Stomach (tissue), 19 donors: Measurements from ENCODE around the gene CFHR2. TPM values are rescaled to one million over a fixed set of nuclear protein-coding genes. Genes with fewer than 3 reads are reported as not detected.
A peak's percentile ranks its signal among the peaks of the same experiment; 100 is the strongest.
"Not testable (repeated sequence)": the region's sequence is repeated elsewhere in the genome, so short reads cannot be mapped to it uniquely, and the experiment has no call there.

ENCODE experiments used
- DNase-seq, 2 donors: peaks; one replicate each; pipeline versions ENCODE4 v3.0.0 to v3.0.0-alpha.2; 2013 to 2019
- H3K27ac ChIP-seq, 5 donors: fragments of 200-600 bp in 4 of 5; sonication (generic) in 4 of 5; one replicate each; pipeline ENCODE4 v1.5.1; 2013 to 2019; ENCODE audit warnings: mild to moderate bottlenecking in 1 of 5, moderate library complexity in 1 of 5
- H3K27me3 ChIP-seq, 3 donors: fragments of 200-600 bp; sonication (generic); one replicate each; pipeline ENCODE4 v1.5.1; 2017 to 2019; ENCODE audit warnings: mixed run types in 1 of 3
- H3K36me3 ChIP-seq, 4 donors: fragments of 200-600 bp; sonication (generic); 1 replicate in 3 of 4; 2 replicates in 1 of 4; pipeline ENCODE4 v1.5.1; 2016 to 2019
- H3K4me1 ChIP-seq, 4 donors: fragments of 200-600 bp; sonication (generic); one replicate each; pipeline ENCODE4 v1.5.1; 2016 to 2019
- H3K4me3 ChIP-seq, 4 donors: fragments of 200-600 bp; sonication (generic) in 3 of 4; one replicate each; pipeline ENCODE4 v1.5.1; 2016 to 2019; ENCODE audit warnings: mild to moderate bottlenecking in 1 of 4
- H3K9me3 ChIP-seq, 4 donors: fragments of 200-600 bp; sonication (generic); one replicate each; pipeline ENCODE4 v1.5.1; 2016 to 2019
- EP300 ChIP-seq: sonication (generic); formaldehyde crosslinking; IDR thresholded peaks from one replicate; pipeline ENCODE4 v1.6.1; 2017; ENCODE audit warnings: antibody characterized with exemption
- POLR2A ChIP-seq, 4 donors: fragments of 450-650 bp; IDR thresholded peaks; one replicate each; pipeline ENCODE4 v1.6.1; 2016; ENCODE audit warnings: antibody characterized with exemption in 4 of 4, control low read depth in 2 of 4, mild to moderate bottlenecking in 1 of 4, moderate library complexity in 1 of 4
- POLR2AphosphoS5 ChIP-seq, 3 donors: sonication (generic); formaldehyde crosslinking; IDR thresholded peaks; one replicate each; pipeline ENCODE4 v1.6.1; 2016; ENCODE audit warnings: antibody characterized with exemption in 3 of 3
- WGBS, 5 donors: extraction: QIAGEN DNeasy Blood & Tissue Kit in 3 of 5; methylation state at CpG; one replicate each; pipeline versions ENCODE4 v1.1.5 to v1.1.7; 2013 to 2018; 5-methylcytosine and 5-hydroxymethylcytosine counted together
- intact Hi-C: fragments of 100-400 bp; cut with DNase I; formaldehyde crosslinking; loops from one replicate; pipeline ENCODE4 v1.15.1; 2023; ENCODE audit warnings: low total_unique reads
- long read RNA-seq, 10 donors: transcript quantifications; one replicate each; lab custom pipeline, GENCODE V29; 2026
- polyA plus RNA-seq, 3 donors: library from polyadenylated mRNA; stranded (reverse); fragments of 200-250 nt; gene quantifications; one replicate each; pipeline ENCODE4 v1.2.3, GENCODE V29; 2013
- total RNA-seq, 5 donors: library from RNA; depleted of rRNA; stranded (reverse); fragments of >200 nt; gene quantifications; one replicate each; pipeline versions ENCODE4 v1.1.0 to v1.2.3, GENCODE V29; 2014 to 2016
- TF ChIP-seq, protein P1 (sequence below), 7 experiments: fragments of 450-650 bp in 4 of 7; fragments of 200-600 bp in 3 of 7; sonication (generic) in 3 of 7; IDR thresholded peaks; one replicate each; pipeline ENCODE4 v1.5.1; 2016 to 2019; ENCODE audit warnings: antibody characterized with exemption in 7 of 7, control low read depth in 2 of 7, mild to moderate bottlenecking in 1 of 7
- donor health status: healthy with polysubstance abuse.
- donor health status: Bipolar disorder and iron deficiency.
- donor health status: healthy.

CFHR2 gene
- not detected for total RNA-seq
- polyA plus RNA-seq, result not detected
- long read RNA-seq, donor 1, result 0 reads
- long read RNA-seq, donor 2, result 0 reads
- long read RNA-seq, donor 3, result 0 reads
- long read RNA-seq, donor 4, result 0 reads
- long read RNA-seq, donor 5, result 0 reads
- long read RNA-seq, donor 6, result 0 reads
- long read RNA-seq, donor 7, result 0 reads
- long read RNA-seq, donor 8, result 0 reads
- long read RNA-seq, donor 9, result 0 reads
- long read RNA-seq, donor 10, result 0 reads

DNA sequence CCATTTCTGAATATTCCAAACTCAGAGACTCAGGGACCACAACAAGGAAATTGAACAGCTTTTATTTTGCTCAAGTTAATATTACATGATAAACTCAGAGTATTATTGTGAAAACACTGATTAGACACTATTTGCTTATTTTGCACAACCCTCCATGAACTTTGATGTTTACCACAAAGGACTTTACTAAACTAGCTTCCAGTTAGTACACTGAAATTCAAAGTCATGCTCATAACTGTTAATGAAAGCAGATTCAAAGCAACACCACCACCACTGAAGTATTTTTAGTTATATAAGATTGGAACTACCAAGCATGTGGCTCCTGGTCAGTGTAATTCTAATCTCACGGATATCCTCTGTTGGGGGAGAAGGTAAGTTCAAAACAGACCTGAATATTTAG, at the start of gene CFHR2:
CFHR2 (plus strand) TSS at position 171 of the 400 bp plus-strand sequence; CDS start at position 314, 143 bp downstream.
- intact Hi-C loops, H3K27ac ChIP-seq: not testable (repeated sequence)
- no CpG with 5 or more reads among the region's 1 CpG for WGBS, 5 donors

DNA sequence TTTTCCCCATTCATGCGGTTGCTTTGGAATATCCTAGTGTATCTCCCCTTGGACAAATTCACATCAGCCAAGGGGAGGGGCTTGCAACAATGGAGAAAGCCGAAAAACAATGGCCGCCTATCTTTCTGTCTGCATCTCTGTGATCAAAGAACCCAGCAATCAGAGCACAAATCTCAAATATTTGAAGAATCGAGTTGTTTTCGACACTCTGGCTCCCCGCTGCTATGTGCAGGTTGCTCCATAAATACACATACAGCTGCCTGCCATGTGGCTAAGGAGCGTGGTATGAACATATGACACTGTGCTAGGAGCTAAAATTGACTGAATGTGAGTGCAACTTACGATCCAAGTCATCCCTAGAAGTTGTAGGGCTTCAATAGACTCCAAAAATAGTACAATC, 47.2 kb upstream of the CFHR2 start:
- TF ChIP-seq POLR2A (IDR thresholded peaks at IDR 0.05), result no peak
- TF ChIP-seq, protein P1, sequence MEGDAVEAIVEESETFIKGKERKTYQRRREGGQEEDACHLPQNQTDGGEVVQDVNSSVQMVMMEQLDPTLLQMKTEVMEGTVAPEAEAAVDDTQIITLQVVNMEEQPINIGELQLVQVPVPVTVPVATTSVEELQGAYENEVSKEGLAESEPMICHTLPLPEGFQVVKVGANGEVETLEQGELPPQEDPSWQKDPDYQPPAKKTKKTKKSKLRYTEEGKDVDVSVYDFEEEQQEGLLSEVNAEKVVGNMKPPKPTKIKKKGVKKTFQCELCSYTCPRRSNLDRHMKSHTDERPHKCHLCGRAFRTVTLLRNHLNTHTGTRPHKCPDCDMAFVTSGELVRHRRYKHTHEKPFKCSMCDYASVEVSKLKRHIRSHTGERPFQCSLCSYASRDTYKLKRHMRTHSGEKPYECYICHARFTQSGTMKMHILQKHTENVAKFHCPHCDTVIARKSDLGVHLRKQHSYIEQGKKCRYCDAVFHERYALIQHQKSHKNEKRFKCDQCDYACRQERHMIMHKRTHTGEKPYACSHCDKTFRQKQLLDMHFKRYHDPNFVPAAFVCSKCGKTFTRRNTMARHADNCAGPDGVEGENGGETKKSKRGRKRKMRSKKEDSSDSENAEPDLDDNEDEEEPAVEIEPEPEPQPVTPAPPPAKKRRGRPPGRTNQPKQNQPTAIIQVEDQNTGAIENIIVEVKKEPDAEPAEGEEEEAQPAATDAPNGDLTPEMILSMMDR (IDR thresholded peaks at IDR 0.05), result no peak
- no peak for TF ChIP-seq EP300
- TF ChIP-seq POLR2AphosphoS5 (IDR thresholded peaks at IDR 0.05), result no peak
- no peaks in the 10 kb centered on the region for H3K36me3 ChIP-seq
- WGBS, 5 donors, result 32 to 52% (median 40%) methylated on average over 8 of the region's 8 CpGs
- no peak overlapping the region for H3K27ac ChIP-seq
- no peak overlapping the region for H3K4me3 ChIP-seq
- H3K27me3 ChIP-seq, result peaks cover 0 to 10% (median 9%) of the 10 kb centered on the region in 3 donors
- H3K4me1 ChIP-seq, result peaks cover 0 to 8% (median 0%) of the 10 kb centered on the region in 4 donors
- DNase-seq, result no peak
- intact Hi-C loops, result no loop called here
- no peaks in the 10 kb centered on the region for H3K9me3 ChIP-seq

More for the DNA sequence above, at the start of gene CFHR2:
- not testable (repeated sequence) for H3K9me3 ChIP-seq, H3K4me3 ChIP-seq, DNase-seq, H3K36me3 ChIP-seq, H3K27me3 ChIP-seq, H3K4me1 ChIP-seq

DNA sequence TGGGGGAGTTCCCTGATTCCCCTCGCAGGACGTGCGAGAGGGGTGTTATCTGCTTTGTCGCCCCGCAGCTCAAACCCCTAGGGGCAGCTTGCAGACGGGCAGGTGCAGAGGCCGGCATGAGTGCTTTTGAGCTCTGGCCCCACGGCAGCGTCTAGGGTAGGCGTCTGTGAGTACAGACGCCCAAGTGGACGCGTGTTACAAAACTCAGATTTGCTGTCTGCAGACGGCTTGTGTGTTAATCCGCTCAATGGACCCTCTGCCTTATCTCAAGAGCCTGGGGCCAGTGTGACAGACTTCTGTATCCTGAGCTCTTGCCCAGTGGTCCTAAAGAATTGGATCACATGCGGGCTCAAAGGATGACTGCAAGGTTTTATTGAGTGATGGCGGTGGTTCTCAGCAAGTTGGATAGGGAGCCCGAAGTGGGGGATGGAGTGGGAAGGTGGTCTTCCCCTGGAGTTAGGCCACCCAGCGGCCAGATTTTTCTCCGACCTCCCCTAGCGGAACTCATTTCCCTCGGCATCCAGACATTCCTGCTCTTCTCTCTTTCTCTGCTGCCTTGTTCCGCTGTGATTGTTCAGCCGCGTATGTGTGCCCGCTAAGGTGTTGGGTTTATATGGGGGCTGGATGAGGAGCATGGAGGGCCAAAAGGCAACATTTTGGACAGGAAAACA, 46.2 kb upstream of the CFHR2 start:
- Histone ChIP-seq H3K36me3 (no peaks in the 10 kb centered on the region), H3K27ac (no peak overlapping the region), H3K4me1 (peaks cover 0 to 8% (median 0%) of the 10 kb centered on the region in 4 donors), H3K9me3 (no peaks in the 10 kb centered on the region), H3K27me3 (peaks cover 0 to 10% (median 9%) of the 10 kb centered on the region in 3 donors), H3K4me3 (no peak overlapping the region)
- intact Hi-C loops, result no loop called here
- TF ChIP-seq POLR2A (IDR thresholded peaks at IDR 0.05), result no peak
- TF ChIP-seq EP300, result no peak
- TF ChIP-seq POLR2AphosphoS5 (IDR thresholded peaks at IDR 0.05), result no peak
- TF ChIP-seq, protein P1 (IDR thresholded peaks at IDR 0.05), result no peak
- peak in 1 of 2 donors; percentile 8 for DNase-seq
- WGBS, 5 donors, result 12 to 32% (median 19%) methylated on average over 25 to 26 of the region's 26 CpGs

DNA sequence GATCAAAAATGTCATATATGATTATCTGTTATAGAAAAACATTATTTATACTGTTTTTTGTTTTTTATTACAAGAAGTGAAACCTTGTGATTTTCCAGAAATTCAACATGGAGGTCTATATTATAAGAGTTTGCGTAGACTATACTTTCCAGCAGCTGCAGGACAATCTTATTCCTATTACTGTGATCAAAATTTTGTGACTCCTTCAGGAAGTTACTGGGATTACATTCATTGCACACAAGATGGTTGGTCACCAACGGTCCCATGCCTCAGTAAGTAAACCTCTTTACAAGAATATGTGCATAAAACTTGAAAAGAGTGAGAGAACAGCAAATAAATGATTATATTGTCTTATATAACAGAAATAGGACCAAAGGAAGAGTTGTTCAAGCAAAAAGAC, 41.2 kb upstream of the CFHR2 start:
- intact Hi-C loops, result no loop called here
- 73 to 83% (median 81%) methylated on average over 2 of the region's 2 CpGs for WGBS, 5 donors
- H3K36me3 ChIP-seq, result no peaks in the 10 kb centered on the region
- DNase-seq, result no peak
- H3K4me3 ChIP-seq, result no peak overlapping the region
- peaks cover 0 to 5% (median 5%) of the 10 kb centered on the region in 3 donors for H3K27me3 ChIP-seq
- H3K4me1 ChIP-seq, result peaks cover 0 to 4% (median 0%) of the 10 kb centered on the region in 4 donors
- TF ChIP-seq POLR2AphosphoS5 (IDR thresholded peaks at IDR 0.05) (no peak), POLR2A (IDR thresholded peaks at IDR 0.05) (no peak), EP300 (no peak)
- TF ChIP-seq, protein P1 (IDR thresholded peaks at IDR 0.05), result no peak
- no peak overlapping the region for H3K27ac ChIP-seq
- H3K9me3 ChIP-seq, result no peaks in the 10 kb centered on the region

DNA sequence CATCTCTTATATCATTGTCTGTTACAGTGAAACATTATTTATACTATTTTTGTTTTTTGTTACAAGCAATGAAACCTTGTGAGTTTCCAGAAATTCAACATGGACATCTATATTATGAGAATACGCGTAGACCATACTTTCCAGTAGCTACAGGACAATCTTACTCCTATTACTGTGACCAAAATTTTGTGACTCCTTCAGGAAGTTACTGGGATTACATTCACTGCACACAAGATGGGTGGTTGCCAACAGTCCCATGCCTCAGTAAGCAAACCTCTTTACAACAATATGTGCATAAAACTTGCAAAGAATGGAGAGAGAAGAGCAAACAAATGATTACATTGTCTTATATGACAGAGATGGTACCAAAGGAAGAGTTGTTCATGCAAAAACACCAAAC, 33.3 kb upstream of the CFHR2 start:
- no peaks in the 10 kb centered on the region for H3K4me1 ChIP-seq
- intact Hi-C loops, result no loop called here
- no peaks in the 10 kb centered on the region for H3K9me3 ChIP-seq
- H3K27ac ChIP-seq, result no peak overlapping the region
- H3K4me3 ChIP-seq, result no peak overlapping the region
- 91 to 100% (median 97%) methylated on average over 2 of the region's 2 CpGs for WGBS, 5 donors
- no peak for DNase-seq
- TF ChIP-seq POLR2A (IDR thresholded peaks at IDR 0.05) (no peak), POLR2AphosphoS5 (IDR thresholded peaks at IDR 0.05) (no peak), EP300 (no peak)
- TF ChIP-seq, protein P1 (IDR thresholded peaks at IDR 0.05), result no peak
- no peaks in the 10 kb centered on the region for H3K27me3 ChIP-seq
- no peaks in the 10 kb centered on the region for H3K36me3 ChIP-seq

DNA sequence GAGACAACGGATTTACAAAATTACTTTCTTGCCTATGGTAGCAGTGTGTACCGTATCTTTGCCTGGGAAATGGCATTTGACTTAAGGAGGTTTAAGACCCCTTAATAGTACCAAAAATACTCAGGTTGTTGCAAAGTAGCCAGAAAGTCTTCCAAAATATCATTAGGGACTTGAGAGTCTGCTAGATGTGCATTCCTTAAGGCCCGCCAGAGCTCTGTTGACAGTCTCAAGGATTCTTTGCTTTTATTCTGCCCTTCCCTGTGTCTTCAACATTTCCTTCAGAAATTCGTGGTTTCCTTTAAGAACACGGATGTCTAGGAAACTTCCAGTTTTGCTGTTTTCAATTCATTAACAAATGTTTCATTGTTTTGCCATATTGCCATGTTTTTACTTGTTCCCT, 31.3 kb upstream of the CFHR2 start:
- 36 to 70% (median 48%) methylated on average over 5 of the region's 5 CpGs for WGBS, 5 donors
- H3K4me3 ChIP-seq, H3K27me3 ChIP-seq, DNase-seq, intact Hi-C loops, H3K27ac ChIP-seq, H3K36me3 ChIP-seq, H3K9me3 ChIP-seq, H3K4me1 ChIP-seq: not testable (repeated sequence)

DNA sequence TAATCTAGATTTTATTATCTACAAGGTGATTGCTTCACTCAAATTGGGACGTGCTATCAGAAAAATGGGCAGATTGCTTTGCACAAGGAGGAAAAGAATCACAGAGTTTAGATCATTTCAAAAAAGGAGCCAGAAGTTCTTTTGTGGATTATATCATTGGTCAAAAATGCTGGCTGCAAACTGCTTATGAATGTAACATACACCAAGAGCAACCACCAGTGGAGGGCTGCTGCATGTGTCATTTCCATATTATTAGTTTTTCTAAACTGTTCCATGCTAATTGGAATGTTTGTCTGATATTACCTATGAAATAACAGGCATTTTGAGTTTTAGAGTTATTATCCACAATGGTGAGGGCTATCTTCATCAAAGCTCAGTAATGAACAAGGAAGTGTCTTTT, 16.7 kb upstream of the CFHR2 start:
- H3K4me1 ChIP-seq, H3K27me3 ChIP-seq, H3K36me3 ChIP-seq, H3K27ac ChIP-seq, H3K4me3 ChIP-seq, H3K9me3 ChIP-seq, intact Hi-C loops, DNase-seq: not testable (repeated sequence)
- 54 to 84% (median 70%) methylated on average over 1 of the region's 1 CpG for WGBS, 5 donors
